Endothelial cell of umbilical vein (primary cell): Measurements from ENCODE around the gene WDR38. TPM values are rescaled to one million over a fixed set of nuclear protein-coding genes. Genes with fewer than 3 reads are reported as not detected.
"Not testable (repeated sequence)": the region's sequence is repeated elsewhere in the genome, so short reads cannot be mapped to it uniquely, and the experiment has no call there.

Source experiments
- BruUV-seq: library from RNA; stranded (reverse); fragments of 400-500 nt; replicated peaks from 2 replicates; lab custom pipeline; 2021; lab: Mats Ljungman, UMichigan
- CTCF ChIA-PET: fragments of 300-600, 350-600 bp; sonication (Branson Sonifier 250); formaldehyde crosslinking; loops from one replicate; lab custom pipeline; 2021; ENCODE audit warnings: antibody characterized with exemption, inconsistent platforms; lab: Charles Lee
- POLR2A ChIA-PET: fragments of 300-600, 350-600 bp; sonication (Branson Sonifier 250); formaldehyde crosslinking; loops from one replicate; lab custom pipeline; 2021; ENCODE audit warnings: antibody characterized with exemption, inconsistent platforms; lab: Charles Lee
- DNase-seq: peaks from one replicate; pipeline ENCODE4 v3.0.0-alpha.2; 2011; ENCODE audit warnings: low read depth, low spot score
- FAIRE-seq: peaks from 2 replicates; lab custom pipeline; 2011; peaks lifted over from hg19 to GRCh38; lab: Jason Lieb, UNC
- H2AFZ ChIP-seq: 2 replicates; pipeline ENCODE4 v1.6.0; 2012; ENCODE audit warnings: low read depth, low read length, control low read depth, inconsistent platforms
- H3K27ac ChIP-seq: 2 replicates; pipeline ENCODE4 v1.5.1; 2011; ENCODE audit warnings: low read depth, mild to moderate bottlenecking, control low read depth, low read length, moderate library complexity; ENCODE audit not compliant: insufficient read depth
- H3K27me3 ChIP-seq, 2 experiments: 2 replicates each; pipeline versions ENCODE4 v1.6.0 to v1.6.1; 2011; ENCODE audit warnings: low read length in 2 of 2, mixed read lengths in 1 of 2; ENCODE audit not compliant: control insufficient read depth in 2 of 2, insufficient read depth in 2 of 2
- H3K36me3 ChIP-seq, 2 experiments: 2 replicates in 1 of 2; 3 replicates in 1 of 2; pipeline ENCODE4 v1.5.1; 2011; ENCODE audit warnings: low read length in 2 of 2, mild to moderate bottlenecking in 1 of 2, moderate library complexity in 1 of 2; ENCODE audit not compliant: control insufficient read depth in 2 of 2, insufficient read depth in 2 of 2; ENCODE audit errors: extremely low read depth in 1 of 2
- H3K4me1 ChIP-seq: 3 replicates; pipeline ENCODE4 v1.5.1; 2011; ENCODE audit warnings: mild to moderate bottlenecking, low read length; ENCODE audit not compliant: control insufficient read depth, insufficient read depth; ENCODE audit errors: extremely low read depth
- H3K4me2 ChIP-seq: 2 replicates; pipeline ENCODE4 v1.6.1; 2011; ENCODE audit warnings: low read length, control low read depth, mixed read lengths; ENCODE audit not compliant: insufficient read depth
- H3K4me3 ChIP-seq, 3 experiments: fragments of 200-600 bp in 1 of 3; sonication (generic), shearing (Covaris generic) in 1 of 3; replicated peaks in 1 of 3; 2 replicates each; pipeline ENCODE4 v1.5.1; 2011 to 2016; ENCODE audit warnings: control low read depth in 3 of 3, low read length in 3 of 3, mild to moderate bottlenecking in 2 of 3, inconsistent platforms in 1 of 3, low read depth in 1 of 3, moderate library complexity in 1 of 3; ENCODE audit not compliant: insufficient read depth in 1 of 3
- H3K79me2 ChIP-seq: 2 replicates; pipeline ENCODE4 v1.6.0; 2012; ENCODE audit warnings: low read length, inconsistent platforms; ENCODE audit not compliant: control insufficient read depth, insufficient read depth
- H3K9ac ChIP-seq: replicated peaks from 2 replicates; pipeline ENCODE3; 2011; ENCODE audit warnings: low read length, control low read depth; ENCODE audit not compliant: insufficient read depth; ENCODE audit errors: extremely low read depth
- H3K9me1 ChIP-seq: replicated peaks from 3 replicates; pipeline ENCODE4 v1.6.0; 2011; ENCODE audit warnings: mild to moderate bottlenecking, low read length; ENCODE audit not compliant: control insufficient read depth, insufficient read depth; ENCODE audit errors: extremely low read depth
- H3K9me3 ChIP-seq: replicated peaks from 2 replicates; pipeline ENCODE4 v1.5.1; 2012; ENCODE audit warnings: low read length, inconsistent platforms; ENCODE audit not compliant: control insufficient read depth, insufficient read depth
- H4K20me1 ChIP-seq: replicated peaks from 2 replicates; pipeline ENCODE3; 2011; ENCODE audit warnings: mild to moderate bottlenecking, low read length; ENCODE audit not compliant: control insufficient read depth, insufficient read depth; ENCODE audit errors: extremely low read depth
- CTCF ChIP-seq, 2 donors: IDR thresholded peaks; 1 replicate in 1 of 2; 2 replicates in 1 of 2; pipeline ENCODE4 v1.5.1; 2011; ENCODE audit warnings: low read length in 2 of 2, mild to moderate bottlenecking in 2 of 2, moderate library complexity in 2 of 2, control low read depth in 1 of 2, inconsistent platforms in 1 of 2, low read depth in 1 of 2; ENCODE audit not compliant: insufficient read depth in 1 of 2; ENCODE audit errors: extremely low read depth in 1 of 2
- EZH2 ChIP-seq: IDR thresholded peaks from 2 replicates; pipeline ENCODE4 v1.6.1; 2012; ENCODE audit warnings: borderline replicate concordance, low read depth, mild to moderate bottlenecking, moderate library complexity, low read length, inconsistent platforms; ENCODE audit not compliant: severe bottlenecking
- FOS ChIP-seq: IDR thresholded peaks from 2 replicates; pipeline ENCODE4 v1.6.1; 2011; ENCODE audit warnings: mild to moderate bottlenecking, low read length, moderate library complexity, borderline replicate concordance; ENCODE audit not compliant: insufficient read depth
- GATA2 ChIP-seq: IDR thresholded peaks from 2 replicates; pipeline ENCODE4 v1.7.0; 2011; ENCODE audit warnings: low read depth, mild to moderate bottlenecking, moderate library complexity, mixed read lengths, low read length; ENCODE audit not compliant: insufficient read length, insufficient read depth
- JUN ChIP-seq: IDR thresholded peaks from 2 replicates; pipeline ENCODE4 v1.6.1; 2011; ENCODE audit warnings: borderline replicate concordance, low read depth; ENCODE audit not compliant: insufficient read length, insufficient read depth
- MAX ChIP-seq: IDR thresholded peaks from 2 replicates; pipeline ENCODE4 v1.6.1; 2011; ENCODE audit not compliant: insufficient read depth, insufficient read length
- MYC ChIP-seq: IDR thresholded peaks from one replicate; pipeline ENCODE4 v1.6.1; 2011; ENCODE audit warnings: mild to moderate bottlenecking, low read depth, low read length
- POLR2A ChIP-seq: IDR thresholded peaks from 2 replicates; pipeline ENCODE4 v1.6.1; 2012; ENCODE audit warnings: low read depth, mild to moderate bottlenecking, control low read depth, low read length
- POLR2AphosphoS5 ChIP-seq: IDR thresholded peaks from 2 replicates; pipeline ENCODE4 v1.6.1; 2012; ENCODE audit warnings: low read depth, mild to moderate bottlenecking, control low read depth, low read length, moderate library complexity; ENCODE audit not compliant: insufficient read depth
- dilution Hi-C: fragments of 300-500 bp; cut with MboI; formaldehyde crosslinking; loops from one replicate; pipeline ENCODE4 v1.15.0; 2019; ENCODE audit warnings: low sequenced_read_pairs; ENCODE audit not compliant: extremely low pct_ligation_motif_present
- intact Hi-C: fragments of 100-400 bp; cut with micrococcal nuclease; formaldehyde crosslinking; loops from one replicate; pipeline ENCODE4 v1.10.0; 2022
- polyA plus RNA-seq, 4 experiments: library from polyadenylated mRNA; depleted of rRNA in 3 of 4; stranded (reverse) in 3 of 4; unstranded in 1 of 4; fragments of >200 nt; gene quantifications; 2 replicates each; pipeline versions ENCODE4 v1.2.1 to v1.2.3, GENCODE V29; 2011 to 2012; ENCODE audit warnings: missing spikeins in 1 of 4
- total RNA-seq: library from RNA; stranded (reverse); gene quantifications from 2 replicates; pipeline ENCODE4 v1.2.3, GENCODE V29; 2021

The WDR38 gene
- total and polyA plus RNA-seq, 2 donors (not counting 3 experiments of a cell fraction or from before 2014, with no cell fraction given): not detected

- H3K27ac ChIP-seq: no peak overlapping the region
- dilution Hi-C loops: no loop called here
- no peak for FAIRE-seq
These were observed 9.0 kb upstream of the WDR38 start for GRCh38 chr9:124844291-124844690.

GRCh38 chr9:124846467-124846866 is 6.8 kb upstream of the WDR38 start:
- H3K27ac ChIP-seq, H3K27me3 ChIP-seq, dilution Hi-C loops, H3K79me2 ChIP-seq, FAIRE-seq, H3K4me2 ChIP-seq, intact Hi-C loops, H3K9ac ChIP-seq, H3K36me3 ChIP-seq, POLR2A ChIA-PET, DNase-seq, H3K4me1 ChIP-seq, BruUV-seq, H2AFZ ChIP-seq, H3K9me1 ChIP-seq, H3K4me3 ChIP-seq, H3K9me3 ChIP-seq, H4K20me1 ChIP-seq: not testable (repeated sequence)
- CTCF ChIA-PET: interaction anchor here (0.7 to 15.1 kb wide), 2 partner anchors 39 to 71 kb away, joined by 3 to 967 read pairs; partner anchors contain the start of genes NR6A1 and OLFML2A

More at GRCh38 chr9:124844291-124844690, 9.0 kb upstream of the WDR38 start:
- Histone ChIP-seq H3K4me3 (no peak overlapping the region), H2AFZ (no peak overlapping the region), H4K20me1 (no peaks in the 10 kb centered on the region), H3K27me3 (peaks cover 0 to 2% of the 10 kb centered on the region in 2 experiments), H3K4me2 (no peak overlapping the region), H3K4me1 (no peaks in the 10 kb centered on the region), H3K79me2 (no peaks in the 10 kb centered on the region), H3K36me3 (no peaks in the 10 kb centered on the region), H3K9me3 (no peaks in the 10 kb centered on the region), H3K9ac (no peak overlapping the region), H3K9me1 (no peaks in the 10 kb centered on the region)
- ChIA-PET CTCF (no interaction called here), POLR2A (no interaction called here)
- no TSS peak for BruUV-seq
- intact Hi-C loops: no loop called here
- TF ChIP-seq MYC (no peak), CTCF (IDR thresholded peaks at IDR 0.05; ENCODE audit: extremely low read depth in 1 of 2, insufficient read depth in 1 of 2, low read depth in 1 of 2, low read length in 2 of 2) (no peak), POLR2AphosphoS5 (no peak), FOS (no peak), POLR2A (no peak), EZH2 (no peak), JUN (no peak), GATA2 (no peak), MAX (no peak)
- DNase-seq: no peak
